GM23338 (cell line): ENCODE results near the gene SLC12A7. TPM values are rescaled to one million over a fixed set of nuclear protein-coding genes. Genes with fewer than 3 reads are reported as not detected.

Source experiments
- EZH2 ChIP-seq: fragments of 200-600 bp; sonication (generic); IDR thresholded peaks from one replicate; pipeline ENCODE4 v1.8.0; 2017; ENCODE audit warnings: antibody characterized with exemption, mild to moderate bottlenecking, low read depth; ENCODE audit not compliant: unreplicated experiment
- STAT1 ChIP-seq: IDR thresholded peaks from one replicate; pipeline ENCODE4 v1.6.1; 2016; ENCODE audit warnings: antibody characterized with exemption; ENCODE audit not compliant: unreplicated experiment
- polyA plus RNA-seq: library from polyadenylated mRNA; unstranded; fragments of >200 nt; fragmentation: Nextera tagmentation; extraction: Ambion mirVana; gene quantifications from 2 replicates; pipeline ENCODE4 v1.2.1, GENCODE V29; 2016
- total RNA-seq: library from RNA; depleted of rRNA; stranded (reverse); fragments of >200 nt; shearing (Covaris generic); gene quantifications from 2 replicates; pipeline ENCODE4 v1.2.3, GENCODE V29; 2014
- TF ChIP-seq, protein P1 (sequence below): IDR thresholded peaks from one replicate; pipeline ENCODE4 v1.6.1; 2018; ENCODE audit warnings: antibody characterized with exemption; ENCODE audit not compliant: unreplicated experiment
- TF ChIP-seq, protein P2 (sequence below): IDR thresholded peaks from 2 replicates; pipeline ENCODE4 v1.6.1; 2016; ENCODE audit warnings: antibody characterized with exemption
- TF ChIP-seq, protein P3 (sequence below): fragments of 250-450 bp; sonication (Bioruptor Pico); IDR thresholded peaks from 2 replicates; pipeline ENCODE4 v1.5.0; 2020; ENCODE audit warnings: mild to moderate bottlenecking, moderate library complexity

The SLC12A7 gene
- total and polyA plus RNA-seq, 2 experiments from 2014 or later = 7.4 to 32.2 TPM

DNA sequence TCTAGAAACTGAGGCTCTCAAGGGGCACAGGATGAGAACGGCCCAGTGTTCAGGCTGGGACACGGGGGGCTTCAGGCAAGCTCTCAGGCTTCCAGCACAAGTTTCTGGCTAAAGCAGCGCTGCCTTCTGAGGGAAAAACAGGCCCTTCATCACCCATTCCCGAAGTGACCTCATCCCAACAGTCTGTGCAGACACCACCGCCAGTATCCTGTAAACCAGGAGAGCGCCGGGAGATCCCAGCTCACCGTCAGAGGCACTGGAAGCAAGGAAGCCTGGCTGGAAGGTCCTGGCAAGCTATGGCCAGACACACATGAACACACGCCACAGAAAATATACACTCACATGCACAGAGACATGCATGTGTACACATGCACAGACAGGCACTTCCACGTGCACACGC is 8.8 kb downstream of the SLC12A7 start (continued):
- TF ChIP-seq, protein P1, sequence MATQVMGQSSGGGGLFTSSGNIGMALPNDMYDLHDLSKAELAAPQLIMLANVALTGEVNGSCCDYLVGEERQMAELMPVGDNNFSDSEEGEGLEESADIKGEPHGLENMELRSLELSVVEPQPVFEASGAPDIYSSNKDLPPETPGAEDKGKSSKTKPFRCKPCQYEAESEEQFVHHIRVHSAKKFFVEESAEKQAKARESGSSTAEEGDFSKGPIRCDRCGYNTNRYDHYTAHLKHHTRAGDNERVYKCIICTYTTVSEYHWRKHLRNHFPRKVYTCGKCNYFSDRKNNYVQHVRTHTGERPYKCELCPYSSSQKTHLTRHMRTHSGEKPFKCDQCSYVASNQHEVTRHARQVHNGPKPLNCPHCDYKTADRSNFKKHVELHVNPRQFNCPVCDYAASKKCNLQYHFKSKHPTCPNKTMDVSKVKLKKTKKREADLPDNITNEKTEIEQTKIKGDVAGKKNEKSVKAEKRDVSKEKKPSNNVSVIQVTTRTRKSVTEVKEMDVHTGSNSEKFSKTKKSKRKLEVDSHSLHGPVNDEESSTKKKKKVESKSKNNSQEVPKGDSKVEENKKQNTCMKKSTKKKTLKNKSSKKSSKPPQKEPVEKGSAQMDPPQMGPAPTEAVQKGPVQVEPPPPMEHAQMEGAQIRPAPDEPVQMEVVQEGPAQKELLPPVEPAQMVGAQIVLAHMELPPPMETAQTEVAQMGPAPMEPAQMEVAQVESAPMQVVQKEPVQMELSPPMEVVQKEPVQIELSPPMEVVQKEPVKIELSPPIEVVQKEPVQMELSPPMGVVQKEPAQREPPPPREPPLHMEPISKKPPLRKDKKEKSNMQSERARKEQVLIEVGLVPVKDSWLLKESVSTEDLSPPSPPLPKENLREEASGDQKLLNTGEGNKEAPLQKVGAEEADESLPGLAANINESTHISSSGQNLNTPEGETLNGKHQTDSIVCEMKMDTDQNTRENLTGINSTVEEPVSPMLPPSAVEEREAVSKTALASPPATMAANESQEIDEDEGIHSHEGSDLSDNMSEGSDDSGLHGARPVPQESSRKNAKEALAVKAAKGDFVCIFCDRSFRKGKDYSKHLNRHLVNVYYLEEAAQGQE = no peak
- TF ChIP-seq, protein P2, sequence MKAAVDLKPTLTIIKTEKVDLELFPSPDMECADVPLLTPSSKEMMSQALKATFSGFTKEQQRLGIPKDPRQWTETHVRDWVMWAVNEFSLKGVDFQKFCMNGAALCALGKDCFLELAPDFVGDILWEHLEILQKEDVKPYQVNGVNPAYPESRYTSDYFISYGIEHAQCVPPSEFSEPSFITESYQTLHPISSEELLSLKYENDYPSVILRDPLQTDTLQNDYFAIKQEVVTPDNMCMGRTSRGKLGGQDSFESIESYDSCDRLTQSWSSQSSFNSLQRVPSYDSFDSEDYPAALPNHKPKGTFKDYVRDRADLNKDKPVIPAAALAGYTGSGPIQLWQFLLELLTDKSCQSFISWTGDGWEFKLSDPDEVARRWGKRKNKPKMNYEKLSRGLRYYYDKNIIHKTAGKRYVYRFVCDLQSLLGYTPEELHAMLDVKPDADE = no peak
- TF ChIP-seq, protein P3, sequence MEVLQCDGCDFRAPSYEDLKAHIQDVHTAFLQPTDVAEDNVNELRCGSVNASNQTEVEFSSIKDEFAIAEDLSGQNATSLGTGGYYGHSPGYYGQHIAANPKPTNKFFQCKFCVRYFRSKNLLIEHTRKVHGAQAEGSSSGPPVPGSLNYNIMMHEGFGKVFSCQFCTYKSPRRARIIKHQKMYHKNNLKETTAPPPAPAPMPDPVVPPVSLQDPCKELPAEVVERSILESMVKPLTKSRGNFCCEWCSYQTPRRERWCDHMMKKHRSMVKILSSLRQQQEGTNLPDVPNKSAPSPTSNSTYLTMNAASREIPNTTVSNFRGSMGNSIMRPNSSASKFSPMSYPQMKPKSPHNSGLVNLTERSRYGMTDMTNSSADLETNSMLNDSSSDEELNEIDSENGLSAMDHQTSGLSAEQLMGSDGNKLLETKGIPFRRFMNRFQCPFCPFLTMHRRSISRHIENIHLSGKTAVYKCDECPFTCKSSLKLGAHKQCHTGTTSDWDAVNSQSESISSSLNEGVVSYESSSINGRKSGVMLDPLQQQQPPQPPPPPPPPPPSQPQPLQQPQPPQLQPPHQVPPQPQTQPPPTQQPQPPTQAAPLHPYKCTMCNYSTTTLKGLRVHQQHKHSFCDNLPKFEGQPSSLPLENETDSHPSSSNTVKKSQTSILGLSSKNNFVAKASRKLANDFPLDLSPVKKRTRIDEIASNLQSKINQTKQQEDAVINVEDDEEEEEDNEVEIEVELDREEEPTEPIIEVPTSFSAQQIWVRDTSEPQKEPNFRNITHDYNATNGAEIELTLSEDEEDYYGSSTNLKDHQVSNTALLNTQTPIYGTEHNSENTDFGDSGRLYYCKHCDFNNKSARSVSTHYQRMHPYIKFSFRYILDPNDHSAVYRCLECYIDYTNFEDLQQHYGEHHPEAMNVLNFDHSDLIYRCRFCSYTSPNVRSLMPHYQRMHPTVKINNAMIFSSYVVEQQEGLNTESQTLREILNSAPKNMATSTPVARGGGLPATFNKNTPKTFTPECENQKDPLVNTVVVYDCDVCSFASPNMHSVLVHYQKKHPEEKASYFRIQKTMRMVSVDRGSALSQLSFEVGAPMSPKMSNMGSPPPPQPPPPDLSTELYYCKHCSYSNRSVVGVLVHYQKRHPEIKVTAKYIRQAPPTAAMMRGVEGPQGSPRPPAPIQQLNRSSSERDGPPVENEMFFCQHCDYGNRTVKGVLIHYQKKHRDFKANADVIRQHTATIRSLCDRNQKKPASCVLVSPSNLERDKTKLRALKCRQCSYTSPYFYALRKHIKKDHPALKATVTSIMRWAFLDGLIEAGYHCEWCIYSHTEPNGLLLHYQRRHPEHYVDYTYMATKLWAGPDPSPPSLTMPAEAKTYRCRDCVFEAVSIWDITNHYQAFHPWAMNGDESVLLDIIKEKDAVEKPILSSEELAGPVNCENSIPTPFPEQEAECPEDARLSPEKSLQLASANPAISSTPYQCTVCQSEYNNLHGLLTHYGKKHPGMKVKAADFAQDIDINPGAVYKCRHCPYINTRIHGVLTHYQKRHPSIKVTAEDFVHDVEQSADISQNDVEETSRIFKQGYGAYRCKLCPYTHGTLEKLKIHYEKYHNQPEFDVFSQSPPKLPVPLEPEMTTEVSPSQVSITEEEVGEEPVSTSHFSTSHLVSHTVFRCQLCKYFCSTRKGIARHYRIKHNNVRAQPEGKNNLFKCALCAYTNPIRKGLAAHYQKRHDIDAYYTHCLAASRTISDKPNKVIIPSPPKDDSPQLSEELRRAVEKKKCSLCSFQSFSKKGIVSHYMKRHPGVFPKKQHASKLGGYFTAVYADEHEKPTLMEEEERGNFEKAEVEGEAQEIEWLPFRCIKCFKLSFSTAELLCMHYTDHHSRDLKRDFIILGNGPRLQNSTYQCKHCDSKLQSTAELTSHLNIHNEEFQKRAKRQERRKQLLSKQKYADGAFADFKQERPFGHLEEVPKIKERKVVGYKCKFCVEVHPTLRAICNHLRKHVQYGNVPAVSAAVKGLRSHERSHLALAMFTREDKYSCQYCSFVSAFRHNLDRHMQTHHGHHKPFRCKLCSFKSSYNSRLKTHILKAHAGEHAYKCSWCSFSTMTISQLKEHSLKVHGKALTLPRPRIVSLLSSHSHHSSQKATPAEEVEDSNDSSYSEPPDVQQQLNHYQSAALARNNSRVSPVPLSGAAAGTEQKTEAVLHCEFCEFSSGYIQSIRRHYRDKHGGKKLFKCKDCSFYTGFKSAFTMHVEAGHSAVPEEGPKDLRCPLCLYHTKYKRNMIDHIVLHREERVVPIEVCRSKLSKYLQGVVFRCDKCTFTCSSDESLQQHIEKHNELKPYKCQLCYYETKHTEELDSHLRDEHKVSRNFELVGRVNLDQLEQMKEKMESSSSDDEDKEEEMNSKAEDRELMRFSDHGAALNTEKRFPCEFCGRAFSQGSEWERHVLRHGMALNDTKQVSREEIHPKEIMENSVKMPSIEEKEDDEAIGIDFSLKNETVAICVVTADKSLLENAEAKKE (CRISPR knock-in tag) = no peak
- TF ChIP-seq EZH2 = no peak
- no peak for TF ChIP-seq STAT1
